Stimulated activated CD4-positive, alpha-beta T cell treated with anti-CD3 and anti-CD28 coated beads, Interleukin-12 subunit alpha, Interleukin-12 subunit beta, amount 100 ng/mL, for 48 hours (primary cell): Measurements from ENCODE around the gene BRD2.

ENCODE experiments used
- DNase-seq, 3 donors: peaks; one replicate each; pipeline ENCODE4 v3.0.0-alpha.2; 2020; ENCODE audit warnings: low read depth in 2 of 3, low spot score in 1 of 3

The BRD2 gene

GRCh38 chr6:32984622-32985389 is 16.4 kb downstream of the BRD2 start:
- peak; percentile 76 to 92 (median 85) for DNase-seq

DNA sequence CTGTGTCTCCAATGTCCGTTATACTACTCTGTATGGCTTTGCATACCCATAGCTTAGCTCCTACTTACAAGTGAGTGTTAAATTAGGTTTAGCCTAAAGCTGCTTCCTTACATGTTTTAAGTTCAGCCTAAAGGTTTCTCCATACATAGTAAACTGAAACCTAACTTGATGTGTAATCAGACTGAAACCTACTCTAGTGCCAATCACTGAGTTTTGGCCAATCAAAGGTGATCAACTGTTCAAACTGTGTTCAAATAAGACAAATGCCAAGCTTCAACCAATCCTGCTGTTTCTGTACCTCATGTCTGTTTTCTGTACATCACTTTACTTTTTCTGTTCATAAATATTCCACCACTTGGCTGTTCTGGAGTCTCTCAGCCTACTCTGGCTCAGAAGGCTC is 21.0 kb downstream of the BRD2 start:
- no peak for DNase-seq

DNA sequence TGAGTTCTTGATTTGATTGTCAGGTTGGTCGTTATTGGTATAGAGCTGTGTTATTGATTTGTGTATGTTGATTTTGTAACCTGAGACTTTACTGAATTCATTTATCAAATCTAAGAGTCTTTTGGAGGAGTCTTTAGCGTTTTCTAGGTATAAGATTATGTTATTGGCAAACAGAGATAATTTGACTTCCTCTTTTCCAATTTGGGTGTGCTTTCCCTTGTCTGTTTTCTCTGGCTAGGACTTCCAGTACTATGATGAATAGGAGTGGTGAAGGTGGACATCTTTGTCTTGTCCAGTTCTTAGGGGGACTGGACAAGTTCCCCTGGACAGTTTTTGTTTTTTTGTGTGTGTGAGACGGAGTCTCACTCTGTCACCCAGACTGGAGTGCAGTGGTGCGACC is 23.6 kb downstream of the BRD2 start:
- DNase-seq, result no peak

DNA sequence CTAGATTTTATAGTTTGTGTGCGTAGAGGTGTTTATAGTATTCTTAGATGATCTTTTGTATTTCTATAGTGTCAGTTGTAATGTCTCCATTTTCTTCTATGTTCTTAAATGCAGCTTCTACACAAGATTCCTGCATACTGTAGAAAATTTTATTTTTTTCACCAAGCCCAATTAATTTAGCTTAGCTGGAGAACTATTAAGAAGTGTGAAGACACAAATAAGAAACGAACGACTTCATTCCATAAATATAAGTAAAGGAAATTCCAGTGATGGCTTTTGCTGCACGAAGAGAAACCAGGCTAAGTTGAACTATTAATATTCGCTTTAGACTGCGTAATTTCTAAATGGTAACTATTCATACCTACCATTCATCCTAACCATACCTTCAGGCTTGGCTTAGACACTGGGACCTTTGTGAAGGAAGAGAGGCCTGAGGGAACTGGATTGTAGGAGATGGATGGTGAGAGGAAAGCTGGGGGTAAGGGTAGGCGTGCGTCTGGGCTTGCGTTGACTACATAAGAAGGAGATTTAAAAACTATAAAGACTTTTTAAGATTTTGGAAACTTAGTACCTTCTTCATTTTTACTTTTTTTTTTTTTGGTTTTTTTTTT is 25.1 kb downstream of the BRD2 start:
- no peak for DNase-seq

- no peak for DNase-seq
Observed at GRCh38 chr6:32995448-32995847, 27.1 kb downstream of the BRD2 start.

DNA sequence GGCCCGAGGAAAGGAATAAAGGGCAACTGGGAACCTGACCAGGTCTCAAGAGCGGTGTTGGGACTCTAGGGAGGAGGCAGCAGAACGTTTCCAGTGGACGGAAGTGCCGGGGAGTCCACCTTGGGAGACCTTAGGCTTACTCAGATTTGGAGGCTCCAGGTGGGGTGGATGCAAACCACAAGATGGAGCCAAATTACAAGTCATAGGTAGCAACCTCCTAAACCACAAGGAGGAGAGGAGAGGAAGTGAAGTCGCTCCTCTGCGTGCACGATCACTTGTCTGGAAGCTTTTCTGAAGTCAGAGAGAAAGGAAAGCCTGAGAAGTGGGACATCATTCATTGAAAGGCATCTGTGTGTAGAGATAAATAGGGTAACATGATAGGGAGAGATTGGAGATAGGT is 31.7 kb downstream of the BRD2 start:
- no peak for DNase-seq

- no peak for DNase-seq
Observed at GRCh38 chr6:33001685-33002084, 33.3 kb downstream of the BRD2 start.

DNA sequence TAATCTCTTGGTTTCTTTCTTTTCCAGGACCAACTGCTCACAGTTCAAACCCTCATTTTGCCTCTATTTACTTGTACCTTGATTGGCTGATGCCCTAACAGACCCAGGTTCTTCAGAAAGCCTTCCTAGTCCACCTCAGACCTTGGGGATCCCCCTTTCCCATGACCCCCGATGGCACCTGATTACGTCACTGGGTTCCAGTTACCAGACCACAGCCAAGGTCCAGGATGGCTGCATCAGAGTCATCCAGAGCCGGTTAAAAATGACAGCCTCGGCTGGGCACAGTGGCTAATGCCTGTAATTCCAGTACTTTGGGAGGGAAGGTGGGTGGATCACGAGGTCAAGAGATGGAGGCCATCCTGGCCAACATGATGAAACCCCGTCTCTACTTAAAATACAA is 36.5 kb downstream of the BRD2 start:
- no peak for DNase-seq

GRCh38 chr6:33007831-33008400 is 39.5 kb downstream of the BRD2 start:
- no peak for DNase-seq

DNA sequence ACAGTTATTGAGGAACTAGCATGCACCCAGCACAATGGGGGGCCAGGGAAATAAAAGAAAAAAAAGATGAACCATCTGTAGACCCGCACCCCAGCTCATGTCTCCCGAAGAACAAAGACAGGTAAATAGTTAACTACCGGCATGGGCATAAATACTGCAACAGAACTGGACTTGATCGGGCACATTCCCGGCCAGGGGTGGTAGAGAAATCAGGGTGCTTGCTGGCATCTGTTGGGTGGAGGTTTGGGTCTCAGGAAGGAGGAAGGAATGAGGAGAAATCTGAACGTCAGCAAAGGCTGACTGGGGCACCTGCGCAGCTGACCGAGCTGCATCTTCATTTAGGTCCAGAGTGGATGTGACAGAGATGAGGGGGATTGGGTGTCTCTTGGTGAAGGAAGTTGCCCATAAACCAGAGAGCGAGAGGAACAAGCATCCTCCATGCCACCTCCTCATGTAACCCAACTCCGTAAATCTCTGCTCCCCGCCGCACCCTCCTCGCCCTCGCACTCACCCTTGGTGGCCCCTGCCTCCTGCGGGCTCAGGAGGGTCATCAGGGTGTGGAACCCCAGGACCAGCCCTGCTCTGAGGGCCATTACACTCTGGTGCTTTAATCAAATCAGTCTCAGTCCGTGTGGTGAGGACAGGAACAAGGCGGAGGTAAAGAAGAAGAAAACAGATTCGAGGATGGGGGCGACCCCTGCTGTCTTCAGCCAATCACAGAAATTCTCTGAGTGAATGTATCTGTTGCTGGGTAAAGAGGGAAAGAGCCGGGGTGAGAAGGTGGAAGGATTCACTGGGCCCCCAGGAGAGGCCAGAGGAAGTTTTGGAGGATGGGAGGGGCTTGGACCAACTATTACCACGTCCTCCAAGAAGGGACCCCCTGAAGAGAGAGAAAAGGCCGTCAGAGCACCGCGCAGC is 40.8 kb downstream of the BRD2 start, which contains the start of gene HLA-DOA:
Gene HLA-DOA (minus strand): TSS at position 648 of the 918 bp plus-strand sequence.
- peak in 2 of 3 donors; percentile 12 to 23 for DNase-seq

DNA sequence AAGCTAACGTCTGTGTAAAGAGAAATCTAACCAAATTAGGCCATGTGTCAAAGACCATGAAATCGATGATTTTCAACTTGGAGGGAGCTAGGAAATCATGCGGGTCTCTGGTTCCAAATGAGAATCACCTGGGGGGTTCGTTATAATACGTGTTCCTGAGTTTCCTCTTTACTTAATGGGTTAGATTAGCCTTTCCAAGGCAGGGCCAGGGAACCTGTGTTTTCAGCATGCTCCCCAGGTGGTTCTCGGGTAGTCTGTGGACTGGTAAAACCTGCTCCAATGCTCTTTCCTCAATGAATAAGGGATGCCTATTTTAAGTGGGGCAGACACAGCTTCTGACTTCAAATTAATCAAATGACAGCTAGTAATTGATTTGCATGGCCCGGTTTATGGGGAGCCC is 42.0 kb downstream of the BRD2 start:
- DNase-seq, result no peak

GRCh38 chr6:33013608-33014007 is 45.2 kb downstream of the BRD2 start:
- DNase-seq, result no peak

DNA sequence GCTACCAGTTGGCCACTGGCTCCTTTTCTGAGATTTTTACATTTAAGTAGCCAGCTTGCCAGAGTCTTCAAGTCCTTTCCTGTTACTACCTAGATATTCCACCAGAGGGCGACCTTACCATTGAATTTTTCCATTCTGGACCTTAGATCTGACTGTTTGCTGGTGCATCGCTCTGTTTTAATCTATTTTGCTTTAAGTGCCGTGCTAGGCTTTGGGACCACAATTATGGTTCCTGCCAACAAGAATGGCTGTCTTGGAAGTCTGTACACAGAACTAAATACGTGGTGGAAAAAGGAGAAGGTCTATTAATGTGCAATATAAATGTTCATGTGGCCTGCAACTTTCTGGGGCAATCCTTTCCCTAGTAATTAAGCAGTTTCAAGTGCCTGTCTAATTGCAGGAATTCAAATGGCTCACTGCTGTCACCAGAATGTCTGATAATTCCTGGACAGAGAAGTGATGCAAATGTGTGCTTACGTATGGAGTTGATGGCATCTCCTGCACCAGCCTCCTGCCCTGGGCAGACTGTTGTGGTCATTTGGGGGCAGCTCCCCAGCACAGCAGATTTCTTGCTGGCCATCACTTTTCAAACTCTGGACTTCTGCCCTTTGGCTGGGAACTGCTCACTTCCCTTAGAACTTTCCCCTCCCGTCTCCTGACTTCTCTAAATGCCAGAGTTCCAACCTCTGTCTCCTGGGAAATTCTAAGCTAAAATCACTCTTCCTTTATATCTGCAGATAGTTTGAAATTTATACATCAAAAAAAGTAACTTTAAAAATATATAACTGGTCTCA is 46.6 kb downstream of the BRD2 start:
- peak in 2 of 3 donors; percentile 26 to 72 for DNase-seq

GRCh38 chr6:33015798-33016197 is 47.4 kb downstream of the BRD2 start:
- no peak for DNase-seq

DNA sequence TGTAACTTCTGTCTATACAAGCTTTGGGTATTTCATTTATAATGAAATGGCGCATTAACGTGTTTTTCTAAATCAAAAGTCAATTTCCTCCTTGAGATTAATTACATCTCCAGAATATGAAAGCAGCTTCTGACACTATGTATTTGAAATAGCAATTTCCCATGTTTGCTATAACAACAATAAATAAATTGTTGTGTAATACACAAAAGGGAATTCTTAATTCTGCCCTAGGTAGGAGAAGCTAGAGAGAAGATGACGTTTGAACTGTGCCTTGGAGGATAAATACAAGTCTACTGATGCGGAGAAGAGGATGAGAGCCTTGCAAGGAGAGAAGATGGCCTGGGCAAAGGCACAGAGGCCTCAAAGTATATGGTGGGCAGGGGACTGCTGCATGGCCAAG is 48.6 kb downstream of the BRD2 start:
- DNase-seq, result no peak

DNA sequence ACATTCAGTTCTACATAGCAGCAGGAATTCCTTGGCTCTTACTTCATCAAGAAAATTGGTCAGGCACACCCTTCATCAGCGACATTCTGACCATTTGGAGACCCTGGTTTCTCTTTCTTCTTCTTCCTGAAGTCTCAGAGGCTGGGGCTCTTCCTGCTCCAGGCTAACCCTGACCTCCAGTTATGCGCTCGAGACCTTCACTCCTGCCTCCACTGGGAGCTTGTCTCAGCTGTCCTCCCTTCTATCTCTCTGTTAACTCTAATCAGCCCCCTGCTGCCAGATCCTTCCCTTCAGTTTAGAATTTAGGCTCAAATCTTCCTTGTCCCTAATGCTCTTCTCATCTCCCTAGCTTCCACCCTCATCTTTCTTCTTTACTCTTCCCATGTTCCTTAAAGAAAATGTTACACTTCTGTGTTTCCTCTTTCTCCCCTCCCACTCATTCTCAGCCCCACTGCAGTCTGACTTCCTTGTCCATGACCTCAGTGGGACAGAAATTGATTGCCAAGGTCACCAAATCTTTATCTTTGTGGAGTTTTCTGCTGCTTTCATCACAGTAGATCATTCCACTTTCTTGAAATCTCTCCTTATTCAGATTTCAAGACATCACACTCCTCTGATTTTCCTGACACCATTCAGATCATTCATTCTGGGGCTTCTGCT is 49.4 kb downstream of the BRD2 start:
- DNase-seq, result no peak

DNA sequence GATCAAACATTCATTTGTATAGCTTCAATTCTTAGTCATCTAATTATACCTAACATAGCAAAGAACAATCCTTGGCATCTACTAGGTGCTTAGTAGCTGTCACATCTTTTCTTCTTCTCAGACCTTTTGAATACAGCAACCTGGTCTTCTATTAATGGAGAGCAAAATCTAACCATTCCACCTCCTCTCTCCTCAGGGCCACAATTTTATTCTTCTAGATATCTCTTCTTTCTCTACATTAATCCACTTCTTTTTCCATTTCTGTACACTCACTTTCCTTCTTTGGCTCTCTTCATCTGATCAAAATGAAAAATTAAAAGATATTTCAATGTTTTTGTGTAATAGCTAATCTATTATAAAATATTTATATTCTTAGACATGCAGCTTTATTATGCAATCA is 50.0 kb downstream of the BRD2 start:
- DNase-seq, result no peak

GRCh38 chr6:33018904-33019303 is 50.5 kb downstream of the BRD2 start:
- DNase-seq, result peak in 1 of 3 donors; percentile 23

DNA sequence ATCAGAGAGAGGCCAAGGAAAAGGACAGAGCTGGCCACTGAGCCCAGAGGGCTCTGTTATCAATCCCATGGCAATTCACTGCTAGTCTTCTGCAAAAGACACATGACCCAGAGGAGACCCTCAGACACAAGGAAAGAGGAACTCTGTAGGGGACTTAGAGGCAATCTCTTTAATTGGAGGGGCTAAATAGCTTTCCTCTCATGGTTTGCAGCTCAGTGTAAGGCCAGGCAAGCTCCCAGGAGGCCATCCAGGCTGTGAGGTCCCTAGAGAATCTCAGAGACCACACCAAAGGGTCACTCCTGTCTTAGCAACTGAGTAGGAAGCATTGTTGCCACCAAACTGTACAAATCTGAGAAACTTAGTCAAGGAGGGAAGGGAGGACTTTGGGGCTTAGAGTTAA is 51.0 kb downstream of the BRD2 start:
- no peak for DNase-seq

GRCh38 chr6:33021917-33022316 is 53.5 kb downstream of the BRD2 start:
- no peak for DNase-seq
